ENCODE results near the gene MAP7D2. TPM values are rescaled to one million over a fixed set of nuclear protein-coding genes. Genes with fewer than 3 reads are reported as not detected.

The MAP7D2 gene
- total and polyA plus RNA-seq, 2 of the 13 experiments (the other 11 are each of a cell fraction or from before 2014, with no cell fraction given): 9.6 to 10.5 TPM

- intact Hi-C loops (cut with micrococcal nuclease; ENCODE audit: unreplicated experiment): no loop called here
- no peak overlapping the region for H3K9ac ChIP-seq (ENCODE audit: insufficient read depth, low read depth, low read length)
- BruUV-seq (replicated peaks): no TSS peak
- H4K20me1 ChIP-seq (ENCODE audit: insufficient read depth, low read length): no peaks in the 10 kb centered on the region
- in situ Hi-C loops (cut with HindIII; ENCODE audit: extremely low pct_ligation_motif_present, low pct_unique_long_range_greater_than_20kb): no loop called here
- H3K4me2 ChIP-seq (ENCODE audit: low read depth, low read length): no peak overlapping the region
- ATAC-seq (no peak), DNase-seq (ENCODE audit: low spot score) (no peak), FAIRE-seq (no peak)
- TF ChIP-seq ZNF207 (IDR thresholded peaks at IDR 0.05; ENCODE audit: borderline replicate concordance) (no peak), ZNF136 (CRISPR knock-in tag; IDR thresholded peaks at IDR 0.05; ENCODE audit: low read depth) (no peak), ZNF143 (CRISPR knock-in tag; IDR thresholded peaks at IDR 0.05) (no peak), HDAC1 (CRISPR knock-in tag; IDR thresholded peaks at IDR 0.05) (no peak), DMAP1 (CRISPR knock-in tag; IDR thresholded peaks at IDR 0.05) (no peak), THAP8 (CRISPR knock-in tag; IDR thresholded peaks at IDR 0.05; ENCODE audit: borderline replicate concordance) (no peak), ZNF205 (CRISPR knock-in tag; IDR thresholded peaks at IDR 0.05) (no peak), ZBTB7B (CRISPR knock-in tag; IDR thresholded peaks at IDR 0.05) (no peak), AHDC1 (CRISPR knock-in tag; IDR thresholded peaks at IDR 0.05; ENCODE audit: borderline replicate concordance) (no peak), GMEB2 (CRISPR knock-in tag; IDR thresholded peaks at IDR 0.05; ENCODE audit: low read depth) (no peak)
- TF ChIP-seq, protein P1, sequence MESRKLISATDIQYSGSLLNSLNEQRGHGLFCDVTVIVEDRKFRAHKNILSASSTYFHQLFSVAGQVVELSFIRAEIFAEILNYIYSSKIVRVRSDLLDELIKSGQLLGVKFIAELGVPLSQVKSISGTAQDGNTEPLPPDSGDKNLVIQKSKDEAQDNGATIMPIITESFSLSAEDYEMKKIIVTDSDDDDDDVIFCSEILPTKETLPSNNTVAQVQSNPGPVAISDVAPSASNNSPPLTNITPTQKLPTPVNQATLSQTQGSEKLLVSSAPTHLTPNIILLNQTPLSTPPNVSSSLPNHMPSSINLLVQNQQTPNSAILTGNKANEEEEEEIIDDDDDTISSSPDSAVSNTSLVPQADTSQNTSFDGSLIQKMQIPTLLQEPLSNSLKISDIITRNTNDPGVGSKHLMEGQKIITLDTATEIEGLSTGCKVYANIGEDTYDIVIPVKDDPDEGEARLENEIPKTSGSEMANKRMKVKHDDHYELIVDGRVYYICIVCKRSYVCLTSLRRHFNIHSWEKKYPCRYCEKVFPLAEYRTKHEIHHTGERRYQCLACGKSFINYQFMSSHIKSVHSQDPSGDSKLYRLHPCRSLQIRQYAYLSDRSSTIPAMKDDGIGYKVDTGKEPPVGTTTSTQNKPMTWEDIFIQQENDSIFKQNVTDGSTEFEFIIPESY (CRISPR knock-in tag; IDR thresholded peaks at IDR 0.05): no peak
- H3K9me3 ChIP-seq (ENCODE audit: low read length): no peaks in the 10 kb centered on the region
- no peaks in the 10 kb centered on the region for H3K36me3 ChIP-seq (replicated peaks in 1 of 2; ENCODE audit: control insufficient read depth in 1 of 2, insufficient read depth in 2 of 2, low read length in 2 of 2)
- 71% methylated on average over 1 of the region's 2 CpGs for WGBS (ENCODE audit: low lambda C conversion rate)
- no peak overlapping the region for H3K27ac ChIP-seq (ENCODE audit: extremely low read length, insufficient read depth, low read length)
- no peak overlapping the region for H3K4me3 ChIP-seq (replicated peaks in 1 of 3; ENCODE audit: insufficient read depth in 1 of 3, low read depth in 2 of 3, low read length in 3 of 3)
- ChIA-PET CTCF (ENCODE audit: low intra/inter-chr PET ratio, low total read pairs) (no interaction called here), POLR2A (no interaction called here)
- H3K79me2 ChIP-seq (ENCODE audit: insufficient read depth, low read length): no peaks in the 10 kb centered on the region
- H3K4me1 ChIP-seq (ENCODE audit: insufficient read depth, low read length): peaks cover 34% of the 10 kb centered on the region
- H3K27me3 ChIP-seq (ENCODE audit: control insufficient read depth in 1 of 2, insufficient read depth in 2 of 2, low read length in 2 of 2): no peaks in the 10 kb centered on the region
- H2AFZ ChIP-seq (ENCODE audit: low read length): no peak overlapping the region
Measured at GRCh38 chrX:20032201-20032600, 84.5 kb downstream of the MAP7D2 start.

All from HepG2 (cell line).